H1 (cell line): ENCODE data around the gene ANO2. TPM values are rescaled to one million over a fixed set of nuclear protein-coding genes. Genes with fewer than 3 reads are reported as not detected.

Source experiments
- CTCF ChIA-PET: fragments of 300-600 bp; sonication (Branson Sonifier 250); formaldehyde crosslinking; loops from one replicate; lab custom pipeline; 2021; ENCODE audit not compliant: partially characterized antibody; lab: Charles Lee
- POLR2A ChIA-PET: fragments of 300-600 bp; sonication (Branson Sonifier 250); formaldehyde crosslinking; loops from one replicate; lab custom pipeline; 2021; ENCODE audit warnings: inconsistent platforms; ENCODE audit not compliant: partially characterized antibody; lab: Charles Lee
- DNase-seq, 2 experiments: peaks; one replicate each; pipeline versions ENCODE4 v3.0.0 to v3.0.0-alpha.2; 2010 to 2022; ENCODE audit warnings: low spot score in 2 of 2, low read depth in 1 of 2, mixed read lengths in 1 of 2
- FAIRE-seq: peaks from 2 replicates; lab custom pipeline; 2011; peaks lifted over from hg19 to GRCh38; lab: Jason Lieb, UNC
- H2AFZ ChIP-seq: 2 replicates; pipeline ENCODE4 v1.8.1; 2012; ENCODE audit warnings: low read length, inconsistent platforms
- H2AK5ac ChIP-seq: 2 replicates; pipeline ENCODE4 v1.6.1; 2013; ENCODE audit warnings: low read depth, low read length
- H2BK120ac ChIP-seq: replicated peaks from 2 replicates; pipeline ENCODE3; 2013; ENCODE audit warnings: low read depth, low read length, inconsistent platforms
- H2BK12ac ChIP-seq: 2 replicates; pipeline ENCODE4 v1.6.1; 2013; ENCODE audit warnings: low read depth, low read length
- H2BK15ac ChIP-seq: 2 replicates; pipeline ENCODE4 v1.6.1; 2013; ENCODE audit warnings: low read length
- H2BK20ac ChIP-seq: 2 replicates; pipeline ENCODE4 v1.6.1; 2013; ENCODE audit warnings: low read length
- H2BK5ac ChIP-seq: 2 replicates; pipeline ENCODE4 v1.6.1; 2013; ENCODE audit warnings: low read depth, low read length
- H3K14ac ChIP-seq: 2 replicates; pipeline ENCODE4 v1.6.1; 2013; ENCODE audit warnings: inconsistent platforms; ENCODE audit not compliant: insufficient read length
- H3K18ac ChIP-seq: 2 replicates; pipeline ENCODE4 v1.6.1; 2013; ENCODE audit warnings: low read length; ENCODE audit errors: extremely low read depth
- H3K23ac ChIP-seq: 2 replicates; pipeline ENCODE4 v1.6.1; 2013; ENCODE audit warnings: inconsistent platforms; ENCODE audit not compliant: insufficient read length
- H3K23me2 ChIP-seq: 2 replicates; pipeline ENCODE4 v1.6.1; 2013; ENCODE audit warnings: low read depth, low read length
- H3K27ac ChIP-seq: 2 replicates; pipeline ENCODE4 v1.6.1; 2011; ENCODE audit warnings: low read depth, low read length, inconsistent platforms
- H3K27me3 ChIP-seq, 4 experiments: replicated peaks in 1 of 4; 1 replicate in 1 of 4; 2 replicates in 3 of 4; pipeline versions ENCODE4 v1.6.1 to v1.8.1; 2011 to 2013; ENCODE audit warnings: low read length in 3 of 4, mild to moderate bottlenecking in 3 of 4, inconsistent platforms in 2 of 4, mixed read lengths in 2 of 4, moderate library complexity in 1 of 4; ENCODE audit not compliant: control insufficient read depth in 3 of 4, insufficient read depth in 3 of 4; ENCODE audit errors: extremely low read depth in 1 of 4
- H3K36me3 ChIP-seq, 4 experiments: 2 replicates each; pipeline versions ENCODE4 v1.6.1 to v1.8.1; 2011 to 2013; ENCODE audit warnings: mild to moderate bottlenecking in 4 of 4, low read length in 3 of 4, moderate library complexity in 2 of 4, control low read depth in 1 of 4, inconsistent platforms in 1 of 4; ENCODE audit not compliant: insufficient read depth in 4 of 4, control insufficient read depth in 2 of 4
- H3K4ac ChIP-seq: replicated peaks from 2 replicates; pipeline ENCODE3; 2013; ENCODE audit warnings: low read length, low read depth, mixed read lengths, inconsistent platforms; ENCODE audit not compliant: insufficient read length
- H3K4me1 ChIP-seq, 4 experiments: replicated peaks in 1 of 4; 1 replicate in 1 of 4; 2 replicates in 3 of 4; pipeline versions ENCODE4 v1.6.1 to v1.8.1; 2011 to 2013; ENCODE audit warnings: low read length in 3 of 4, inconsistent platforms in 2 of 4, mixed read lengths in 1 of 4; ENCODE audit not compliant: insufficient read depth in 4 of 4, control insufficient read depth in 3 of 4
- H3K4me2 ChIP-seq, 2 experiments: 2 replicates each; pipeline versions ENCODE4 v1.6.1 to v1.8.1; 2011 to 2013; ENCODE audit warnings: low read depth in 2 of 2, low read length in 2 of 2, control low read depth in 1 of 2, inconsistent platforms in 1 of 2, mild to moderate bottlenecking in 1 of 2; ENCODE audit not compliant: insufficient read depth in 1 of 2
- H3K4me3 ChIP-seq, 4 experiments: fragments of 200-600, 300-600 bp in 1 of 4; sonication (generic), shearing (Covaris generic), sonication (Bioruptor Twin) in 1 of 4; 2 replicates each; pipeline versions ENCODE4 v1.5.1 to v1.8.1; 2011 to 2016; ENCODE audit warnings: low read length in 4 of 4, low read depth in 3 of 4, control low read depth in 2 of 4, inconsistent platforms in 2 of 4, mild to moderate bottlenecking in 2 of 4, mixed read lengths in 1 of 4, moderate library complexity in 1 of 4; ENCODE audit not compliant: insufficient read depth in 2 of 4; ENCODE audit errors: extremely low read depth in 1 of 4
- H3K56ac ChIP-seq: replicated peaks from 2 replicates; pipeline ENCODE3; 2013; ENCODE audit warnings: low read depth, mild to moderate bottlenecking, mixed read lengths, low read length, inconsistent platforms; ENCODE audit not compliant: insufficient read length
- H3K79me1 ChIP-seq: 2 replicates; pipeline ENCODE4 v1.6.1; 2013; ENCODE audit warnings: low read depth, low read length, control low read depth
- H3K79me2 ChIP-seq, 2 experiments: 2 replicates each; pipeline versions ENCODE4 v1.6.1 to v1.8.1; 2012 to 2013; ENCODE audit warnings: low read length in 2 of 2, mild to moderate bottlenecking in 2 of 2, inconsistent platforms in 1 of 2; ENCODE audit not compliant: insufficient read depth in 2 of 2, control insufficient read depth in 1 of 2
- H3K9ac ChIP-seq, 4 experiments: replicated peaks in 1 of 4; 1 replicate in 1 of 4; 2 replicates in 3 of 4; pipeline versions ENCODE4 v1.6.1 to v1.8.1; 2011 to 2013; ENCODE audit warnings: low read depth in 3 of 4, low read length in 3 of 4, control low read depth in 2 of 4, mild to moderate bottlenecking in 2 of 4, moderate library complexity in 2 of 4, inconsistent platforms in 1 of 4; ENCODE audit errors: extremely low read depth in 1 of 4
- H3K9me3 ChIP-seq, 2 experiments: 2 replicates each; pipeline versions ENCODE4 v1.6.1 to v1.8.1; 2012 to 2013; ENCODE audit warnings: mild to moderate bottlenecking in 2 of 2, moderate library complexity in 2 of 2, control low read depth in 1 of 2, inconsistent platforms in 1 of 2, low read depth in 1 of 2, low read length in 1 of 2, mixed read lengths in 1 of 2; ENCODE audit not compliant: insufficient read depth in 2 of 2
- H4K20me1 ChIP-seq, 2 experiments: replicated peaks in 1 of 2; 2 replicates each; pipeline versions ENCODE3 to v1.8.1; 2011 to 2013; ENCODE audit warnings: inconsistent platforms in 2 of 2, low read length in 2 of 2, mild to moderate bottlenecking in 1 of 2; ENCODE audit not compliant: insufficient read depth in 2 of 2, control insufficient read depth in 1 of 2
- H4K5ac ChIP-seq: 2 replicates; pipeline ENCODE4 v1.6.1; 2013; ENCODE audit warnings: low read length, low read depth, mixed read lengths, inconsistent platforms; ENCODE audit not compliant: insufficient read length
- H4K8ac ChIP-seq: 2 replicates; pipeline ENCODE4 v1.8.0; 2013; ENCODE audit warnings: mild to moderate bottlenecking, moderate library complexity, low read length, inconsistent platforms; ENCODE audit not compliant: insufficient read depth; ENCODE audit errors: extremely low read depth
- H4K91ac ChIP-seq: replicated peaks from 2 replicates; pipeline ENCODE3; 2013; ENCODE audit warnings: low read length, mixed read lengths, inconsistent platforms; ENCODE audit not compliant: insufficient read length
- KDM4A ChIP-seq: IDR thresholded peaks from one replicate; pipeline ENCODE4 v1.7.1; 2012; ENCODE audit warnings: low read depth, mild to moderate bottlenecking, moderate library complexity, low read length, inconsistent platforms; ENCODE audit not compliant: severe bottlenecking
- WGBS, 2 experiments: shearing (Covaris generic) in 1 of 2; methylation state at CpG; one replicate each; pipeline versions ENCODE4 v1.1.6 to v1.1.7; 2013 to 2015; ENCODE audit warnings: low lambda C conversion rate in 2 of 2, mixed read lengths in 2 of 2, inconsistent platforms in 1 of 2, low coverage in 1 of 2, missing lambda C conversion rate in 1 of 2; ENCODE audit not compliant: insufficient replicate concordance in 2 of 2, insufficient coverage in 1 of 2, insufficient read length in 1 of 2; ENCODE audit errors: extremely low coverage in 1 of 2, missing lambda C conversion rate in 1 of 2; 5-methylcytosine and 5-hydroxymethylcytosine counted together
- polyA plus RNA-seq, 7 experiments: library from polyadenylated mRNA; depleted of rRNA in 3 of 7; stranded (reverse) in 5 of 7; unstranded in 2 of 7; fragments of >200 nt in 5 of 7; fragments of 200-250 nt in 2 of 7; gene quantifications; 1 replicate in 5 of 7; 2 replicates in 1 of 7; 4 replicates in 1 of 7; pipeline versions ENCODE4 v1.2.1 to v1.2.3, GENCODE V29; 2011 to 2013; ENCODE audit warnings: missing spikeins in 2 of 7, mixed read lengths in 2 of 7
- total RNA-seq: library from RNA; stranded (reverse); fragmentation: NEBNext Ultra II Directional; extraction: Animal tissue kit (Norgen Biotek cat#: 25700); gene quantifications from 2 replicates; pipeline ENCODE4 v1.2.1, GENCODE V29; 2021

ANO2 gene
- total and polyA plus RNA-seq, 2 of the 8 experiments (the other 6 are each of a cell fraction or from before 2014, with no cell fraction given): 1.9 to 5.5 TPM

- H3K14ac ChIP-seq: no peak overlapping the region
- TF ChIP-seq KDM4A: no peak
Observed at GRCh38 chr12:5582541-5582940, 362.5 kb downstream of the ANO2 start.

More at GRCh38 chr12:5582541-5582940, 362.5 kb downstream of the ANO2 start:
- Histone ChIP-seq H2BK12ac (no peak overlapping the region), H3K9ac (no peak overlapping the region), H4K20me1 (no peaks in the 10 kb centered on the region), H3K9me3 (no peaks in the 10 kb centered on the region), H4K91ac (no peak overlapping the region), H3K27me3 (no peaks in the 10 kb centered on the region), H3K79me1 (no peaks in the 10 kb centered on the region), H3K4me2 (no peak overlapping the region), H2BK20ac (no peak overlapping the region), H3K79me2 (no peaks in the 10 kb centered on the region), H2BK15ac (no peak overlapping the region), H3K36me3 (no peaks in the 10 kb centered on the region), H3K23me2 (no peaks in the 10 kb centered on the region; the same call in 1 of the 2 replicates), H2AFZ (no peak overlapping the region), H2BK120ac (no peak overlapping the region), H4K5ac (no peak overlapping the region), H3K4me1 (peaks cover 0 to 11% (median 2%) of the 10 kb centered on the region in 4 experiments), H2AK5ac (no peak overlapping the region), H2BK5ac (no peak overlapping the region), H3K56ac (no peak overlapping the region), H3K27ac (no peak overlapping the region), H3K4me3 (no peak overlapping the region), H3K18ac (no peak overlapping the region), H3K23ac (no peak overlapping the region), H4K8ac (no peak overlapping the region), H3K4ac (no peak overlapping the region)
- ChIA-PET CTCF (interaction anchor here (0.6 to 2.2 kb wide), 3 partner anchors 11 to 50 kb away, joined by 3 to 7 read pairs (median 4); no protein-coding TSS in a partner anchor), POLR2A (no interaction called here)
- WGBS, 2 experiments: 92% methylated on average over 4 of the region's 4 CpGs; no CpG with 5 or more reads in 1 of the 2 experiments
- no peak for DNase-seq
- FAIRE-seq: no peak
